Caco-2 (cell line): Measurements from ENCODE around the gene GALNT14. TPM values are rescaled to one million over a fixed set of nuclear protein-coding genes. Genes with fewer than 3 reads are reported as not detected.

Experiments used
- BruUV-seq: library from RNA; stranded (reverse); fragments of 400-500 nt; replicated peaks from 2 replicates; lab custom pipeline; 2021; lab: Mats Ljungman, UMichigan
- CTCF ChIA-PET: fragments of 300-600 bp; sonication (Branson Sonifier 250); formaldehyde crosslinking; loops from one replicate; lab custom pipeline; 2022; ENCODE audit warnings: antibody characterized with exemption; lab: Charles Lee
- POLR2A ChIA-PET: fragments of 300-600 bp; sonication (Branson Sonifier 250); formaldehyde crosslinking; loops from one replicate; lab custom pipeline; 2022; ENCODE audit warnings: antibody characterized with exemption; lab: Charles Lee
- DNase-seq, 2 experiments: peaks; one replicate each; pipeline versions ENCODE4 v3.0.0 to v3.0.0-alpha.2; 2020 to 2022
- H3K27me3 ChIP-seq: replicated peaks from 2 replicates; pipeline ENCODE4 v1.6.0; 2011; ENCODE audit warnings: low read length; ENCODE audit not compliant: control insufficient read depth, insufficient read depth
- H3K36me3 ChIP-seq: 2 replicates; pipeline ENCODE4 v1.5.1; 2011; ENCODE audit warnings: low read length; ENCODE audit not compliant: control insufficient read depth, insufficient read depth
- H3K4me1 ChIP-seq: fragments of 250-450 bp; sonication (Bioruptor Pico); 2 replicates; pipeline ENCODE4 v1.5.1; 2020; ENCODE audit warnings: mild to moderate bottlenecking
- H3K4me3 ChIP-seq: 2 replicates; pipeline ENCODE4 v1.5.1; 2011; ENCODE audit warnings: low read depth, mild to moderate bottlenecking, control low read depth, low read length
- H3K9me3 ChIP-seq: fragments of 250-450 bp; sonication (Bioruptor Pico); 2 replicates; pipeline ENCODE4 v1.5.1; 2020; ENCODE audit warnings: mild to moderate bottlenecking, moderate library complexity
- H3K27ac Mint-ChIP-seq: one replicate; pipeline ENCODE4 v1.8.0; 2022; ENCODE audit warnings: mixed read lengths; ENCODE audit not compliant: unreplicated experiment
- H3K27me3 Mint-ChIP-seq: one replicate; pipeline ENCODE4 v1.8.0; 2022; ENCODE audit warnings: mixed read lengths; ENCODE audit not compliant: insufficient read depth, unreplicated experiment
- H3K36me3 Mint-ChIP-seq: one replicate; pipeline ENCODE4 v1.8.0; 2022; ENCODE audit warnings: mild to moderate bottlenecking, mixed read lengths; ENCODE audit not compliant: insufficient read depth, unreplicated experiment
- H3K4me1 Mint-ChIP-seq: one replicate; pipeline ENCODE4 v1.8.0; 2022; ENCODE audit warnings: low read depth, mixed read lengths; ENCODE audit not compliant: unreplicated experiment
- H3K4me3 Mint-ChIP-seq: one replicate; pipeline ENCODE4 v1.8.0; 2022; ENCODE audit warnings: mild to moderate bottlenecking, moderate library complexity, mixed read lengths; ENCODE audit not compliant: unreplicated experiment
- H3K9me3 Mint-ChIP-seq: one replicate; pipeline ENCODE4 v1.8.0; 2022; ENCODE audit warnings: mixed read lengths; ENCODE audit not compliant: unreplicated experiment
- intact Hi-C: fragments of 100-400 bp; cut with micrococcal nuclease; formaldehyde crosslinking; loops from one replicate; pipeline ENCODE4 v1.10.0; 2022; ENCODE audit not compliant: unreplicated experiment
- total RNA-seq: library from RNA; stranded (reverse); gene quantifications from 2 replicates; pipeline ENCODE4 v1.2.3, GENCODE V29; 2022
- TF ChIP-seq, protein P1 (sequence below), 2 experiments: fragments of 200-600 bp in 1 of 2; IDR thresholded peaks; 1 replicate in 1 of 2; 2 replicates in 1 of 2; pipeline versions ENCODE4 v1.5.1 to v1.8.0; 2011 to 2022; ENCODE audit warnings: antibody characterized with exemption in 1 of 2, control low read depth in 1 of 2, inconsistent platforms in 1 of 2, low read depth in 1 of 2, low read length in 1 of 2, mild to moderate bottlenecking in 1 of 2, moderate library complexity in 1 of 2; ENCODE audit not compliant: insufficient read depth in 1 of 2, severe bottlenecking in 1 of 2, unreplicated experiment in 1 of 2

The GALNT14 gene
- total RNA-seq, 1 experiment from 2014 or later, result not detected

- H3K9me3 ChIP-seq, result no peaks in the 10 kb centered on the region
- POLR2A ChIA-PET, result no interaction called here
- H3K36me3 ChIP-seq, result no peaks in the 10 kb centered on the region
Observed at GRCh38 chr2:31066086-31066485, 72.2 kb downstream of the GALNT14 start.

GRCh38 chr2:31065356-31065755 is 72.9 kb downstream of the GALNT14 start:
- intact Hi-C loops, result no loop called here
- BruUV-seq, result no TSS peak
- Histone ChIP-seq H3K4me1 (no peaks in the 10 kb centered on the region), H3K36me3 (no peaks in the 10 kb centered on the region), H3K4me3 (no peak overlapping the region), H3K27me3 (peaks cover 1% of the 10 kb centered on the region; the same call in 1 of the 2 replicates), H3K9me3 (no peaks in the 10 kb centered on the region)
- ChIA-PET POLR2A (no interaction called here), CTCF (no interaction called here)
- Mint-ChIP-seq H3K27ac (no peak overlapping the region), H3K4me3 (no peak overlapping the region), H3K27me3 (peaks cover 11% of the 10 kb centered on the region), H3K9me3 (no peaks in the 10 kb centered on the region), H3K36me3 (no peaks in the 10 kb centered on the region), H3K4me1 (no peaks in the 10 kb centered on the region)
- TF ChIP-seq, protein P1, sequence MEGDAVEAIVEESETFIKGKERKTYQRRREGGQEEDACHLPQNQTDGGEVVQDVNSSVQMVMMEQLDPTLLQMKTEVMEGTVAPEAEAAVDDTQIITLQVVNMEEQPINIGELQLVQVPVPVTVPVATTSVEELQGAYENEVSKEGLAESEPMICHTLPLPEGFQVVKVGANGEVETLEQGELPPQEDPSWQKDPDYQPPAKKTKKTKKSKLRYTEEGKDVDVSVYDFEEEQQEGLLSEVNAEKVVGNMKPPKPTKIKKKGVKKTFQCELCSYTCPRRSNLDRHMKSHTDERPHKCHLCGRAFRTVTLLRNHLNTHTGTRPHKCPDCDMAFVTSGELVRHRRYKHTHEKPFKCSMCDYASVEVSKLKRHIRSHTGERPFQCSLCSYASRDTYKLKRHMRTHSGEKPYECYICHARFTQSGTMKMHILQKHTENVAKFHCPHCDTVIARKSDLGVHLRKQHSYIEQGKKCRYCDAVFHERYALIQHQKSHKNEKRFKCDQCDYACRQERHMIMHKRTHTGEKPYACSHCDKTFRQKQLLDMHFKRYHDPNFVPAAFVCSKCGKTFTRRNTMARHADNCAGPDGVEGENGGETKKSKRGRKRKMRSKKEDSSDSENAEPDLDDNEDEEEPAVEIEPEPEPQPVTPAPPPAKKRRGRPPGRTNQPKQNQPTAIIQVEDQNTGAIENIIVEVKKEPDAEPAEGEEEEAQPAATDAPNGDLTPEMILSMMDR (IDR thresholded peaks at IDR 0.05; ENCODE audit: insufficient read depth in 1 of 2, low read depth in 1 of 2, low read length in 1 of 2, severe bottlenecking in 1 of 2, unreplicated experiment in 1 of 2), result no peak
- DNase-seq, result no peak

More at GRCh38 chr2:31066086-31066485, 72.2 kb downstream of the GALNT14 start:
- Histone ChIP-seq H3K4me1 (no peaks in the 10 kb centered on the region), H3K27me3 (0 out of 2 replicates have a peak, but pooled peaks cover 1% of the 10 kb centered on the region), H3K4me3 (no peak overlapping the region)
- no peak overlapping the region for H3K27ac Mint-ChIP-seq
- no peak overlapping the region for H3K4me3 Mint-ChIP-seq
- H3K36me3 Mint-ChIP-seq, result no peaks in the 10 kb centered on the region
- H3K9me3 Mint-ChIP-seq, result no peaks in the 10 kb centered on the region
- TF ChIP-seq, protein P1 (IDR thresholded peaks at IDR 0.05; ENCODE audit: insufficient read depth in 1 of 2, low read depth in 1 of 2, low read length in 1 of 2, severe bottlenecking in 1 of 2, unreplicated experiment in 1 of 2), result no peak
- CTCF ChIA-PET, result no interaction called here
- H3K4me1 Mint-ChIP-seq, result no peaks in the 10 kb centered on the region
- DNase-seq, result no peak
- BruUV-seq, result no TSS peak
- intact Hi-C loops, result no loop called here
- peaks cover 16% of the 10 kb centered on the region for H3K27me3 Mint-ChIP-seq

DNA sequence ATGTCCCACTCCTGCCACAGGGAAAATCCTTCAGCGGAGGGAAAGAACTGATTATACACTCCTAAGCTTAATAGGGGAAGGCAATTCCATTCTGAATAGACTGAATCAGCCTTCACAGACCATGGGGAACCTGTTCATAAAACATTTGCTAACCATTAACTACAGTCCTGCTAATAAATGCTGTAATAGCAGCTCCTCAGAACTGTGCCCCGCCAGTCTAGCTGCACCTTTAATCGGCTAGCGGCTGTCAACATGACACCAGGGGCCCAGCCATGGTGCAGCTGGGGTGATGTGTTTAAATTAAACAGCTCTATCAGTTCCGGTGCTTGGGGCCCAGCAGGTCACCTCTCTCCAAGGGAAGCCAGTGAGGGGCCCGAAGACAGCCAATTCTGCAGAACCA is 77.8 kb downstream of the GALNT14 start:
- CTCF ChIA-PET, result no interaction called here
- H3K27ac Mint-ChIP-seq, result no peak overlapping the region
- no peaks in the 10 kb centered on the region for H3K4me1 Mint-ChIP-seq
- Histone ChIP-seq H3K4me3 (no peak overlapping the region), H3K4me1 (no peaks in the 10 kb centered on the region), H3K36me3 (no peaks in the 10 kb centered on the region), H3K27me3 (no peaks in the 10 kb centered on the region; the same call in 1 of the 2 replicates), H3K9me3 (no peaks in the 10 kb centered on the region)
- H3K27me3 Mint-ChIP-seq, result peaks cover 7% of the 10 kb centered on the region
- H3K36me3 Mint-ChIP-seq, result no peaks in the 10 kb centered on the region
- BruUV-seq, result no TSS peak
- intact Hi-C loops, result no loop called here
- H3K4me3 Mint-ChIP-seq, result no peak overlapping the region
- POLR2A ChIA-PET, result no interaction called here
- DNase-seq, result no peak
- H3K9me3 Mint-ChIP-seq, result no peaks in the 10 kb centered on the region
- TF ChIP-seq, protein P1 (IDR thresholded peaks at IDR 0.05; ENCODE audit: insufficient read depth in 1 of 2, low read depth in 1 of 2, low read length in 1 of 2, severe bottlenecking in 1 of 2, unreplicated experiment in 1 of 2), result no peak
